ENCODE measurements around the gene L3MBTL2. TPM values are rescaled to one million over a fixed set of nuclear protein-coding genes. Genes with fewer than 3 reads are reported as not detected.

L3MBTL2 gene
- total RNA-seq, 2 donors from 2014 or later, result 24.3 to 26.5 TPM

DNA sequence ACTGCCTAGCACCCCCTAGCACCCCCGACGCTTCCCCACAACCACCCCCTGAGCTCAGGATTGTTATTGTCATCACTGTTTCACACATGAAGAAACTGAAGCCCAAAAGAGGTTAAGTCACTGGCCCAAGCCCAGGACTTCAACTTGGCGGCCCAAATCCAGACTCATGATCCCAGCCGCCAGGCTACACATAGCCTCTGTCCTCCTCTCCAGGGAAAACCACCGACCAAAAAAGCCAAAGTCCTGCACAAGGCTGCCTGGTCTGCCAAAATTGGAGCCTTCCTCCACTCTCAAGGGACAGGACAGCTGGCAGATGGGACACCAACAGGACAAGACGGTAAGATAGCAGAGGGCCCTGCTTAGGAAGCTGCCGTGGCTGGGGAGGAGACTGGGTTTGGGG is 10.8 kb downstream of the L3MBTL2 start:
- Histone ChIP-seq H3K36me3 (ENCODE audit: control insufficient read depth, insufficient read depth, low read length) (peaks cover 54% of the 10 kb centered on the region), H3K4me3 (ENCODE audit: low read length) (no peak overlapping the region), H3K27me3 (ENCODE audit: control insufficient read depth, insufficient read depth, low read length, poor library complexity, severe bottlenecking) (no peaks in the 10 kb centered on the region), H3K9ac (ENCODE audit: extremely low read depth, low read length, poor library complexity, severe bottlenecking) (no peak overlapping the region), H3K27ac (ENCODE audit: low read depth, low read length) (no peak overlapping the region), H3K4me1 (ENCODE audit: control insufficient read depth, insufficient read depth, low read length) (no peaks in the 10 kb centered on the region), H3K9me3 (ENCODE audit: control insufficient read depth, low read length) (peaks cover 16% of the 10 kb centered on the region)
- Mint-ChIP-seq H3K36me3 (ENCODE audit: low read depth) (peaks cover 73% of the 10 kb centered on the region), H3K27ac (no peak overlapping the region), H3K27me3 (ENCODE audit: insufficient read depth) (no peaks in the 10 kb centered on the region), H3K9me3 (peaks cover 11% of the 10 kb centered on the region), H3K4me3 (no peak overlapping the region), H3K4me1 (no peaks in the 10 kb centered on the region)
- DNase-seq, result no peak
- 93 to 98% methylated on average over 4 to 7 of the region's 7 CpGs for WGBS, 2 experiments (ENCODE audit: insufficient coverage in 1 of 2, insufficient read length in 1 of 2)
- TF ChIP-seq, protein P1, sequence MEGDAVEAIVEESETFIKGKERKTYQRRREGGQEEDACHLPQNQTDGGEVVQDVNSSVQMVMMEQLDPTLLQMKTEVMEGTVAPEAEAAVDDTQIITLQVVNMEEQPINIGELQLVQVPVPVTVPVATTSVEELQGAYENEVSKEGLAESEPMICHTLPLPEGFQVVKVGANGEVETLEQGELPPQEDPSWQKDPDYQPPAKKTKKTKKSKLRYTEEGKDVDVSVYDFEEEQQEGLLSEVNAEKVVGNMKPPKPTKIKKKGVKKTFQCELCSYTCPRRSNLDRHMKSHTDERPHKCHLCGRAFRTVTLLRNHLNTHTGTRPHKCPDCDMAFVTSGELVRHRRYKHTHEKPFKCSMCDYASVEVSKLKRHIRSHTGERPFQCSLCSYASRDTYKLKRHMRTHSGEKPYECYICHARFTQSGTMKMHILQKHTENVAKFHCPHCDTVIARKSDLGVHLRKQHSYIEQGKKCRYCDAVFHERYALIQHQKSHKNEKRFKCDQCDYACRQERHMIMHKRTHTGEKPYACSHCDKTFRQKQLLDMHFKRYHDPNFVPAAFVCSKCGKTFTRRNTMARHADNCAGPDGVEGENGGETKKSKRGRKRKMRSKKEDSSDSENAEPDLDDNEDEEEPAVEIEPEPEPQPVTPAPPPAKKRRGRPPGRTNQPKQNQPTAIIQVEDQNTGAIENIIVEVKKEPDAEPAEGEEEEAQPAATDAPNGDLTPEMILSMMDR (conservative IDR thresholded peaks at IDR 0.05), result no peak

DNA sequence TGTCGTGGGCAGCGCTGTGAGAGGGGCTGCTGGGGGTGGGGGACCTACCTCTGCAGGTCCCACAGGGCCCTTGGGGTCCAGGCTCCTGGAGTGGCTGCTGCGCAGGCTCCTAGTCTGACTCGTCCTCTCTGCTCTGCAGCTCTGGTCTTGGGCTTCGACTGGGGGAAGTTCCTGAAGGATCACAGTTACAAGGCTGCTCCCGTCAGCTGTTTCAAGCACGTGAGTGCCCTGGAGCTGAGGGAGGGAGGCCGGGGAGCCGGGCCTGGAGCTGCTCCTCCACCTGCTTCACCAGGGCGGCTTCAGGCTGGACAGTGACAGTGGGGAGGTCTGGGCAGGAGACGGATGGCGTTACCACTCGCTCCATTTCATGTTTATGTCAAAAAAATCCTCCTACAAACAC is 11.9 kb downstream of the L3MBTL2 start:
- H3K4me3 Mint-ChIP-seq, result no peak overlapping the region

DNA sequence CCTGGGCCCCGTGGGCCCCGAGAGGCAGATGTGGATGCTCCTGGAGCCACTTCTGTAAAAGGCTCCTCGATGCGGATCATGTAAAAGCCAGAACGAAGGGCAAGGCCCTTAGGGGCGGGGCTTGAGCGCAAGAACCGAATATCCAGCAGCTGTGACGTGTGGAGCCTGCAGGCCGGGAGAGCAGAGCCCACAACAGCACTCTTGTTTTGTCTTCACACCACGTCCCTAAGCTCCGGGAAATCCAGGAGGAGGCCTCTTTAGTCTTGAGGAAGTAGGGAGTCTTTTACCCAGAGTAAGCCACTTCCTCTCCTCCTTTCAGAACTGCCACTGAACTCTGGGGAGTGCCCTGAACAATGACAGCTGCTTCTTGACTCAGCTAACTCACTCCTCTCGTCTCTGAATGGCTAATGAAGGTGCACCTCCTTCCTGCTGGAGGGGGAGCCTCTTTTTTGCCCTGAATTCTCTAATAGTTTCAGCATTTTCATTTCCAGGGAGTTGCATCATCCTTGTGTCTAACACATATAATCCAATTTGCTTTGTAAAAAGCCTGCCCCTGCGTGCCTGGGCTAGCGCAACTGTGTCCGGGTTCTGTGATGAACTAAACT is 12.5 kb downstream of the L3MBTL2 start:
- Histone ChIP-seq H3K4me1 (ENCODE audit: control insufficient read depth, insufficient read depth, low read length) (no peaks in the 10 kb centered on the region), H3K4me3 (ENCODE audit: low read length) (no peak overlapping the region), H3K27me3 (ENCODE audit: control insufficient read depth, insufficient read depth, low read length, poor library complexity, severe bottlenecking) (no peaks in the 10 kb centered on the region), H3K27ac (ENCODE audit: low read depth, low read length) (peak overlapping the region; percentile 50), H3K36me3 (ENCODE audit: control insufficient read depth, insufficient read depth, low read length) (peaks cover 60% of the 10 kb centered on the region), H3K9me3 (ENCODE audit: control insufficient read depth, low read length) (peaks cover 16% of the 10 kb centered on the region), H3K9ac (ENCODE audit: extremely low read depth, low read length, poor library complexity, severe bottlenecking) (no peak overlapping the region)
- TF ChIP-seq, protein P1 (conservative IDR thresholded peaks at IDR 0.05), result no peak
- peaks cover 11% of the 10 kb centered on the region for H3K9me3 Mint-ChIP-seq
- DNase-seq, result peak; percentile 62
- no peaks in the 10 kb centered on the region for H3K4me1 Mint-ChIP-seq
- peaks cover 72% of the 10 kb centered on the region for H3K36me3 Mint-ChIP-seq (ENCODE audit: low read depth)
- H3K27ac Mint-ChIP-seq, result no peak overlapping the region
- no peaks in the 10 kb centered on the region for H3K27me3 Mint-ChIP-seq (ENCODE audit: insufficient read depth)
- no peak overlapping the region for H3K4me3 Mint-ChIP-seq
- WGBS, 2 experiments (ENCODE audit: insufficient coverage in 1 of 2, insufficient read length in 1 of 2), result 79 to 85% methylated on average over 8 to 16 of the region's 16 CpGs

More for the DNA sequence above, 11.9 kb downstream of the L3MBTL2 start:
- peaks cover 75% of the 10 kb centered on the region for H3K36me3 Mint-ChIP-seq (ENCODE audit: low read depth)
- Histone ChIP-seq H3K9me3 (ENCODE audit: control insufficient read depth, low read length) (peaks cover 16% of the 10 kb centered on the region), H3K27ac (ENCODE audit: low read depth, low read length) (peak overlapping the region; percentile 50), H3K4me1 (ENCODE audit: control insufficient read depth, insufficient read depth, low read length) (no peaks in the 10 kb centered on the region), H3K4me3 (ENCODE audit: low read length) (no peak overlapping the region), H3K9ac (ENCODE audit: extremely low read depth, low read length, poor library complexity, severe bottlenecking) (no peak overlapping the region), H3K27me3 (ENCODE audit: control insufficient read depth, insufficient read depth, low read length, poor library complexity, severe bottlenecking) (no peaks in the 10 kb centered on the region), H3K36me3 (ENCODE audit: control insufficient read depth, insufficient read depth, low read length) (peaks cover 56% of the 10 kb centered on the region)
- DNase-seq, result peak; percentile 38
- peaks cover 11% of the 10 kb centered on the region for H3K9me3 Mint-ChIP-seq
- H3K27me3 Mint-ChIP-seq (ENCODE audit: insufficient read depth), result no peaks in the 10 kb centered on the region
- TF ChIP-seq, protein P1 (conservative IDR thresholded peaks at IDR 0.05), result no peak
- H3K4me1 Mint-ChIP-seq, result no peaks in the 10 kb centered on the region
- 90 to 100% methylated on average over 2 to 13 of the region's 13 CpGs for WGBS, 2 experiments (ENCODE audit: insufficient coverage in 1 of 2, insufficient read length in 1 of 2)
- no peak overlapping the region for H3K27ac Mint-ChIP-seq

Data from endodermal cell (in vitro differentiated cells).